H9 (cell line): ENCODE data around the gene DOCK9. TPM values are rescaled to one million over a fixed set of nuclear protein-coding genes. Genes with fewer than 3 reads are reported as not detected.

ENCODE experiments used
- DNase-seq: peaks from one replicate; pipeline ENCODE4 v3.0.0-alpha.2; 2017
- H2AFZ ChIP-seq: one replicate; pipeline ENCODE4 v1.6.1; 2013; ENCODE audit warnings: mild to moderate bottlenecking, low read length, control low read depth, moderate library complexity
- H2AK5ac ChIP-seq: 2 replicates; pipeline ENCODE4 v1.6.1; 2013; ENCODE audit warnings: low read length, control low read depth, mixed read lengths; ENCODE audit not compliant: insufficient read length
- H2BK120ac ChIP-seq: one replicate; pipeline ENCODE4 v1.6.1; 2013; ENCODE audit warnings: low read depth, mild to moderate bottlenecking, low read length, control low read depth, inconsistent platforms; ENCODE audit not compliant: poor library complexity, severe bottlenecking
- H2BK12ac ChIP-seq: 2 replicates; pipeline ENCODE4 v1.6.1; 2013; ENCODE audit warnings: low read length, control low read depth, mixed read lengths, low read depth; ENCODE audit not compliant: insufficient read length
- H2BK15ac ChIP-seq: 2 replicates; pipeline ENCODE4 v1.6.1; 2013; ENCODE audit warnings: low read depth, low read length, control low read depth
- H2BK20ac ChIP-seq: one replicate; pipeline ENCODE4 v1.6.1; 2013; ENCODE audit warnings: low read depth, mild to moderate bottlenecking, low read length, control low read depth, inconsistent platforms; ENCODE audit not compliant: poor library complexity, severe bottlenecking
- H2BK5ac ChIP-seq: 2 replicates; pipeline ENCODE4 v1.6.1; 2013; ENCODE audit warnings: low read length, control low read depth, mixed read lengths; ENCODE audit not compliant: insufficient read length
- H3K14ac ChIP-seq: 2 replicates; pipeline ENCODE4 v1.6.1; 2013; ENCODE audit warnings: low read length, control low read depth; ENCODE audit not compliant: insufficient read depth
- H3K18ac ChIP-seq: 2 replicates; pipeline ENCODE4 v1.6.1; 2013; ENCODE audit warnings: low read depth, mild to moderate bottlenecking, mixed read lengths, low read length, control low read depth; ENCODE audit not compliant: insufficient read length
- H3K23ac ChIP-seq: 2 replicates; pipeline ENCODE4 v1.6.1; 2013; ENCODE audit warnings: low read length, control low read depth, mixed read lengths, low read depth; ENCODE audit not compliant: insufficient read length
- H3K23me2 ChIP-seq: 2 replicates; pipeline ENCODE4 v1.6.1; 2013; ENCODE audit warnings: low read depth, mild to moderate bottlenecking, mixed read lengths, low read length, control low read depth; ENCODE audit not compliant: insufficient read length, poor library complexity, severe bottlenecking
- H3K27ac ChIP-seq: 2 replicates; pipeline ENCODE4 v1.5.1; 2013; ENCODE audit warnings: low read length, control low read depth, mixed read lengths, low read depth; ENCODE audit not compliant: insufficient read length
- H3K27me3 ChIP-seq: 2 replicates; pipeline ENCODE4 v1.6.1; 2013; ENCODE audit warnings: low read length, control low read depth, inconsistent platforms; ENCODE audit not compliant: insufficient read depth
- H3K4ac ChIP-seq: 2 replicates; pipeline ENCODE4 v1.6.1; 2013; ENCODE audit warnings: low read depth, mild to moderate bottlenecking, control low read depth, inconsistent platforms, low read length, moderate library complexity
- H3K4me1 ChIP-seq: 2 replicates; pipeline ENCODE4 v1.6.1; 2013; ENCODE audit warnings: low read length, control low read depth, inconsistent platforms; ENCODE audit not compliant: insufficient read depth
- H3K4me2 ChIP-seq: 2 replicates; pipeline ENCODE4 v1.6.1; 2013; ENCODE audit warnings: low read length, control low read depth, mixed read lengths; ENCODE audit not compliant: insufficient read length, insufficient read depth
- H3K56ac ChIP-seq: 2 replicates; pipeline ENCODE4 v1.6.1; 2013; ENCODE audit warnings: low read depth, mild to moderate bottlenecking, mixed read lengths, low read length, control low read depth; ENCODE audit not compliant: insufficient read length
- H3K79me1 ChIP-seq: 2 replicates; pipeline ENCODE4 v1.6.1; 2013; ENCODE audit warnings: low read depth, mild to moderate bottlenecking, moderate library complexity, low read length, control low read depth, inconsistent platforms; ENCODE audit not compliant: insufficient read depth, poor library complexity, severe bottlenecking
- H3K79me2 ChIP-seq: 2 replicates; pipeline ENCODE4 v1.6.1; 2013; ENCODE audit warnings: low read length, control low read depth, inconsistent platforms; ENCODE audit not compliant: insufficient read depth
- H3K9ac ChIP-seq: 2 replicates; pipeline ENCODE4 v1.6.1; 2013; ENCODE audit warnings: low read length, control low read depth, mixed read lengths; ENCODE audit not compliant: insufficient read length; ENCODE audit errors: extremely low read depth
- H3K9me3 ChIP-seq: one replicate; pipeline ENCODE4 v1.6.1; 2013; ENCODE audit warnings: low read depth, low read length, inconsistent platforms; ENCODE audit not compliant: control insufficient read depth
- H3T11ph ChIP-seq: one replicate; pipeline ENCODE4 v1.6.1; 2013; ENCODE audit warnings: mild to moderate bottlenecking, low read length, control low read depth, inconsistent platforms
- H4K20me1 ChIP-seq: one replicate; pipeline ENCODE4 v1.6.1; 2013; ENCODE audit not compliant: control insufficient read depth, insufficient read length, insufficient read depth
- H4K5ac ChIP-seq: 2 replicates; pipeline ENCODE4 v1.6.1; 2013; ENCODE audit warnings: low read depth, mild to moderate bottlenecking, mixed read lengths, low read length, control low read depth; ENCODE audit not compliant: insufficient read length
- H4K8ac ChIP-seq: replicated peaks from 2 replicates; pipeline ENCODE4 v1.6.1; 2013; ENCODE audit warnings: low read length, control low read depth, mixed read lengths, low read depth; ENCODE audit not compliant: insufficient read length
- H4K91ac ChIP-seq: 2 replicates; pipeline ENCODE4 v1.6.1; 2013; ENCODE audit warnings: low read depth, mild to moderate bottlenecking, moderate library complexity, mixed read lengths, low read length, control low read depth; ENCODE audit not compliant: insufficient read length
- H3K27ac Mint-ChIP-seq, 3 experiments: 2 replicates in 2 of 3; 3 replicates in 1 of 3; pipeline ENCODE4 v1.8.0; 2020 to 2021; ENCODE audit warnings: mixed read lengths in 3 of 3, mild to moderate bottlenecking in 1 of 3, moderate library complexity in 1 of 3
- H3K27me3 Mint-ChIP-seq: 2 replicates; pipeline ENCODE4 v1.8.0; 2021; ENCODE audit warnings: low read depth, mild to moderate bottlenecking, moderate library complexity, mixed read lengths
- H3K36me3 Mint-ChIP-seq, 3 experiments: 2 replicates in 2 of 3; 3 replicates in 1 of 3; pipeline ENCODE4 v1.8.0; 2020 to 2021; ENCODE audit warnings: low read depth in 3 of 3, mixed read lengths in 3 of 3; ENCODE audit not compliant: insufficient read depth in 1 of 3
- H3K4me1 Mint-ChIP-seq, 2 experiments: 2 replicates each; pipeline ENCODE4 v1.8.0; 2020; ENCODE audit warnings: mixed read lengths in 2 of 2
- H3K4me3 Mint-ChIP-seq, 2 experiments: 2 replicates in 1 of 2; 3 replicates in 1 of 2; pipeline ENCODE4 v1.8.0; 2020 to 2021; ENCODE audit warnings: mild to moderate bottlenecking in 2 of 2, mixed read lengths in 2 of 2, moderate library complexity in 1 of 2
- H3K9me3 Mint-ChIP-seq, 2 experiments: 2 replicates in 1 of 2; 3 replicates in 1 of 2; pipeline ENCODE4 v1.8.0; 2020; ENCODE audit warnings: mild to moderate bottlenecking in 2 of 2, mixed read lengths in 2 of 2, moderate library complexity in 1 of 2
- CTCF ChIP-seq: fragments of 200-600 bp; sonication (generic); conservative IDR thresholded peaks from 3 replicates; pipeline ENCODE4 v1.8.0; 2021; ENCODE audit warnings: antibody characterized with exemption, mild to moderate bottlenecking
- total RNA-seq: library from RNA; stranded (reverse); gene quantifications from 2 replicates; pipeline ENCODE4 v1.2.1, GENCODE V29; 2021

DOCK9 gene
- total RNA-seq, 1 experiment from 2014 or later = 23.0 TPM

GRCh38 chr13:98976338-98976737 lies 1.5 kb downstream of the DOCK9 start:
- no peak overlapping the region for H4K8ac ChIP-seq
- H3T11ph ChIP-seq = no peak overlapping the region
- no peak overlapping the region for H3K56ac ChIP-seq
- H3K9ac ChIP-seq = no peak overlapping the region
- no peaks in the 10 kb centered on the region for H3K79me2 ChIP-seq
- no peak overlapping the region for H3K27ac ChIP-seq
- H2BK5ac ChIP-seq = no peak overlapping the region
- no peak overlapping the region for H2AFZ ChIP-seq
- H3K4me2 ChIP-seq = no peak overlapping the region
- no peaks in the 10 kb centered on the region for H3K9me3 ChIP-seq
- H3K27ac Mint-ChIP-seq = peak overlapping the region in 2 of 3 experiments; percentile 79 to 97; a peak in 4 of 7 replicates
- TF ChIP-seq CTCF = no peak
- no peak overlapping the region for H3K4ac ChIP-seq
- no peak overlapping the region for H3K14ac ChIP-seq
- no peaks in the 10 kb centered on the region for H4K20me1 ChIP-seq
- H2BK120ac ChIP-seq = no peak overlapping the region
- no peaks in the 10 kb centered on the region for H3K9me3 Mint-ChIP-seq
- H4K5ac ChIP-seq = no peak overlapping the region
- H3K4me1 ChIP-seq = peaks cover 9% of the 10 kb centered on the region; the same call in 1 of the 2 replicates
- H3K18ac ChIP-seq = no peak overlapping the region
- no peak overlapping the region for H3K23ac ChIP-seq
- no peak overlapping the region for H4K91ac ChIP-seq
- H2BK15ac ChIP-seq = no peak overlapping the region
- H3K79me1 ChIP-seq = no peaks in the 10 kb centered on the region
- peaks cover 38 to 39% of the 10 kb centered on the region in 2 experiments for H3K4me1 Mint-ChIP-seq
- no peak for DNase-seq
- H2AK5ac ChIP-seq = no peak overlapping the region
- H3K36me3 Mint-ChIP-seq = no peaks in the 10 kb centered on the region
- H2BK12ac ChIP-seq = no peak overlapping the region
- no peak overlapping the region for H2BK20ac ChIP-seq
- no peaks in the 10 kb centered on the region for H3K23me2 ChIP-seq
- H3K27me3 ChIP-seq = no peaks in the 10 kb centered on the region
- peak overlapping the region in 1 of 2 experiments; percentile 8; a peak in 2 of 5 replicates for H3K4me3 Mint-ChIP-seq
- no peaks in the 10 kb centered on the region for H3K27me3 Mint-ChIP-seq
